Smooth muscle cell (in vitro differentiated cells): ENCODE results near the gene ERMARD. TPM values are rescaled to one million over a fixed set of nuclear protein-coding genes. Genes with fewer than 3 reads are reported as not detected.

Source experiments
- DNase-seq: peaks from one replicate; lab custom pipeline; 2025; ENCODE audit not compliant: unreplicated experiment; lab: John Stamatoyannopoulos, UW
- H2AFZ ChIP-seq: fragments of 200-600 bp; sonication (generic); 2 replicates; pipeline ENCODE4 v1.6.0; 2016; ENCODE audit warnings: antibody characterized with exemption, low read depth, mild to moderate bottlenecking
- H3F3A ChIP-seq: fragments of 200-600 bp; sonication (generic); 2 replicates; pipeline ENCODE4 v1.6.0; 2017; ENCODE audit warnings: antibody characterized with exemption, low read depth
- H3K27ac ChIP-seq: fragments of 200-600 bp; sonication (generic); 2 replicates; pipeline ENCODE4 v1.5.1; 2016; ENCODE audit warnings: low read depth, mild to moderate bottlenecking
- H3K27me3 ChIP-seq: fragments of 200-600 bp; sonication (generic); 2 replicates; pipeline ENCODE4 v1.6.1; 2016; ENCODE audit warnings: low read depth, mild to moderate bottlenecking
- H3K36me3 ChIP-seq: fragments of 200-600 bp; sonication (generic); 2 replicates; pipeline ENCODE4 v1.5.1; 2016; ENCODE audit warnings: low read depth
- H3K4me1 ChIP-seq: fragments of 200-600 bp; sonication (generic); 2 replicates; pipeline ENCODE4 v1.5.1; 2016; ENCODE audit warnings: low read depth
- H3K4me2 ChIP-seq: fragments of 200-600 bp; sonication (generic); 2 replicates; pipeline ENCODE4 v1.6.0; 2016; ENCODE audit warnings: mild to moderate bottlenecking
- H3K4me3 ChIP-seq: fragments of 200-600 bp; sonication (generic); 2 replicates; pipeline ENCODE4 v1.5.1; 2016; ENCODE audit warnings: mild to moderate bottlenecking
- H3K79me2 ChIP-seq: fragments of 200-600 bp; sonication (generic); 2 replicates; pipeline ENCODE4 v1.6.0; 2016; ENCODE audit warnings: low read depth, mild to moderate bottlenecking
- H3K9ac ChIP-seq: fragments of 200-600 bp; sonication (generic); 2 replicates; pipeline ENCODE4 v1.6.0; 2016; ENCODE audit warnings: low read depth
- H3K9me3 ChIP-seq: fragments of 200-600 bp; sonication (generic); replicated peaks from 2 replicates; pipeline ENCODE4 v1.5.1; 2016; ENCODE audit warnings: low read depth
- H4K20me1 ChIP-seq: fragments of 200-600 bp; sonication (generic); 2 replicates; pipeline ENCODE4 v1.6.0; 2016; ENCODE audit warnings: low read depth
- WGBS: methylation state at CpG from one replicate; pipeline ENCODE4 v1.1.7; 2016; ENCODE audit warnings: low lambda C conversion rate; 5-methylcytosine and 5-hydroxymethylcytosine counted together
- polyA plus RNA-seq: library from polyadenylated mRNA; unstranded; fragments of >200 nt; fragmentation: Nextera tagmentation; extraction: Ambion mirVana; gene quantifications from 2 replicates; pipeline ENCODE4 v1.2.1, GENCODE V29; 2016
- total RNA-seq: library from RNA; depleted of rRNA; stranded (reverse); fragments of >200 nt; gene quantifications from 2 replicates; pipeline ENCODE4 v1.2.3, GENCODE V29; 2014
- TF ChIP-seq, protein P1 (sequence below): fragments of 200-600 bp; sonication (generic); IDR thresholded peaks from 2 replicates; pipeline ENCODE4 v1.5.1; 2017; ENCODE audit warnings: borderline replicate concordance, mild to moderate bottlenecking, antibody characterized with exemption; ENCODE audit not compliant: insufficient read depth, poor library complexity, severe bottlenecking

The ERMARD gene
- total and polyA plus RNA-seq, 2 experiments from 2014 or later, result 23.2 to 55.9 TPM

DNA sequence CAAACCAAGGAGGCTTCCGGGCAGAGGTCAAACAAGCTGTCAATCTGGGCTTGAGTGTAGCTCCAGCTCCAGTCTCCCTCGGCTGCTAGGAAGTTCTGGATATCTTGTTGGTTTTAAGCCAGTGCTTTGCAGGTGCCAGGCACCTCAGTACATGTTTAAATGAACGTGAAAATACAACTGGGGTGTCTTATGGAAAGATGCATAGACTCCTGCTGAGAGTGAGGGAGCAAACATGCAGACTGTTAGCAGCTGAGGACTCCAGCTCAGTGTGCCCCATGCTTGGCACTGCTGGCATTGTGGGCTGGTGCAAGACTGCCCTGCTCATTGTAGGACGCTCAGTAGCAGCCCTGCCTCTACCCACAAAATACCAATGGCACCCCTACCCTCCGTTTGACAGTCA, 28.5 kb downstream of the ERMARD start:
- no peak for DNase-seq
- H3K79me2 ChIP-seq, result no peaks in the 10 kb centered on the region
- H3K9me3 ChIP-seq, result no peaks in the 10 kb centered on the region
- no peaks in the 10 kb centered on the region for H4K20me1 ChIP-seq
- H3K4me1 ChIP-seq, result no peaks in the 10 kb centered on the region
- no peaks in the 10 kb centered on the region for H3F3A ChIP-seq
- TF ChIP-seq, protein P1, sequence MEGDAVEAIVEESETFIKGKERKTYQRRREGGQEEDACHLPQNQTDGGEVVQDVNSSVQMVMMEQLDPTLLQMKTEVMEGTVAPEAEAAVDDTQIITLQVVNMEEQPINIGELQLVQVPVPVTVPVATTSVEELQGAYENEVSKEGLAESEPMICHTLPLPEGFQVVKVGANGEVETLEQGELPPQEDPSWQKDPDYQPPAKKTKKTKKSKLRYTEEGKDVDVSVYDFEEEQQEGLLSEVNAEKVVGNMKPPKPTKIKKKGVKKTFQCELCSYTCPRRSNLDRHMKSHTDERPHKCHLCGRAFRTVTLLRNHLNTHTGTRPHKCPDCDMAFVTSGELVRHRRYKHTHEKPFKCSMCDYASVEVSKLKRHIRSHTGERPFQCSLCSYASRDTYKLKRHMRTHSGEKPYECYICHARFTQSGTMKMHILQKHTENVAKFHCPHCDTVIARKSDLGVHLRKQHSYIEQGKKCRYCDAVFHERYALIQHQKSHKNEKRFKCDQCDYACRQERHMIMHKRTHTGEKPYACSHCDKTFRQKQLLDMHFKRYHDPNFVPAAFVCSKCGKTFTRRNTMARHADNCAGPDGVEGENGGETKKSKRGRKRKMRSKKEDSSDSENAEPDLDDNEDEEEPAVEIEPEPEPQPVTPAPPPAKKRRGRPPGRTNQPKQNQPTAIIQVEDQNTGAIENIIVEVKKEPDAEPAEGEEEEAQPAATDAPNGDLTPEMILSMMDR, result no peak
- H3K36me3 ChIP-seq, result no peaks in the 10 kb centered on the region
- no peak overlapping the region for H3K4me3 ChIP-seq
- H3K9ac ChIP-seq, result no peak overlapping the region
- WGBS, result 95% methylated on average over 5 of the region's 5 CpGs
- H2AFZ ChIP-seq, result no peak overlapping the region
- no peak overlapping the region for H3K27ac ChIP-seq
- H3K27me3 ChIP-seq, result no peaks in the 10 kb centered on the region
- H3K4me2 ChIP-seq, result no peak overlapping the region

DNA sequence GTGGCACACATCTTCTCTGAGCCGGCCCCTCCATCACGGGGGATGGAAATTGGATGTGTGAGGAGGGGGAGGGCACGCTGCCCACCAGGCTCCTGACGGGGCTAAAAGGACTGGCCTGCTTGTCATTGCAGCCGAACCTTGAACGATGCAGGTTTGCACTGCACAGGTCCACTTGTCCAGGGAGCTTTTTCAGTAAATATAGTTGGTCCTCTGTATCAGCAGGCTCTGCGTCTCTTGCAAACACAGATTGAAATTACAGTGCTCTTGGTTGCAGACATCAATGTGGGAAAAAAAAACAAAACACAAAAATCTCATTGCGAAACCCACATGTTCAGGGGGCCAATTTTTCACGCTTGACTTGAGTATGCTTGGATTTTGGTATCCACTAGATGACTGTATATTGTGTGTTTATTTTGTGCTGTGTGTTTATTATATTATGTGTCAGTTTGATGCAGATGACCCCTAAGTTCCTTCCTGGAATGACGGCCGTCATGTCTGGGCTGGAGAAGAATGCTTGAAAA, 29.2 kb downstream of the ERMARD start:
- no peaks in the 10 kb centered on the region for H3K79me2 ChIP-seq
- H3K4me2 ChIP-seq, result no peak overlapping the region
- no peak overlapping the region for H3K27ac ChIP-seq
- 96% methylated on average over 11 of the region's 11 CpGs for whole genome bisulfite sequencing
- no peak overlapping the region for H3K4me3 ChIP-seq
- no peaks in the 10 kb centered on the region for H3F3A ChIP-seq
- TF ChIP-seq, protein P1, result no peak
- no peak overlapping the region for H3K9ac ChIP-seq
- H3K4me1 ChIP-seq, result no peaks in the 10 kb centered on the region
- no peaks in the 10 kb centered on the region for H3K36me3 ChIP-seq
- H2AFZ ChIP-seq, result no peak overlapping the region
- no peaks in the 10 kb centered on the region for H3K27me3 ChIP-seq
- no peaks in the 10 kb centered on the region for H3K9me3 ChIP-seq
- no peak for DNase-seq
- H4K20me1 ChIP-seq, result no peaks in the 10 kb centered on the region

DNA sequence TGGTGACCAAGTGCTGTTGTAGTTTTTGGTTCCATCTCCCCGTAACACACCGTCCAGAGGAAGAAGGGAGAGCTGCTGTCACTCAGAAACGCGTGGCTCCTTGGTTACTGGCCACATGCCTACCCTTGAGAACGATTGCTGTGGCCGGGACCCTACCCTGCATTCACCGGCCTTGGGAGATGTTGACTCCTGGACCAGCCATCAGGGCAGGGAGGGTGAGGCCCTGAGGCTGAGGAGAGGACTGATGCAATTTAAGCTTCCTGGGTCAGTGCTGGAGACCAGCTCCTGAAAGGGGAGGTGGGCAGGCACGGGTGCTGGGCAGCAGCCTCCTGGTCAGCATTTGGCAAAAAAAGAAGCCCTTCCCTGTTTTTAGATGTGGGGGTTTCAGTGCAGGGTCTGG, 31.5 kb downstream of the ERMARD start:
- DNase-seq, result no peak
- H3K79me2 ChIP-seq, result no peaks in the 10 kb centered on the region
- H3K4me1 ChIP-seq, result no peaks in the 10 kb centered on the region
- H4K20me1 ChIP-seq, result no peaks in the 10 kb centered on the region
- no peaks in the 10 kb centered on the region for H3K9me3 ChIP-seq
- TF ChIP-seq, protein P1, result no peak
- 94% methylated on average over 8 of the region's 8 CpGs for WGBS
- no peak overlapping the region for H3K9ac ChIP-seq
- no peak overlapping the region for H3K4me2 ChIP-seq
- H2AFZ ChIP-seq, result no peak overlapping the region
- no peaks in the 10 kb centered on the region for H3K36me3 ChIP-seq
- H3F3A ChIP-seq, result no peaks in the 10 kb centered on the region
- no peak overlapping the region for H3K27ac ChIP-seq
- no peak overlapping the region for H3K4me3 ChIP-seq
- no peaks in the 10 kb centered on the region for H3K27me3 ChIP-seq

DNA sequence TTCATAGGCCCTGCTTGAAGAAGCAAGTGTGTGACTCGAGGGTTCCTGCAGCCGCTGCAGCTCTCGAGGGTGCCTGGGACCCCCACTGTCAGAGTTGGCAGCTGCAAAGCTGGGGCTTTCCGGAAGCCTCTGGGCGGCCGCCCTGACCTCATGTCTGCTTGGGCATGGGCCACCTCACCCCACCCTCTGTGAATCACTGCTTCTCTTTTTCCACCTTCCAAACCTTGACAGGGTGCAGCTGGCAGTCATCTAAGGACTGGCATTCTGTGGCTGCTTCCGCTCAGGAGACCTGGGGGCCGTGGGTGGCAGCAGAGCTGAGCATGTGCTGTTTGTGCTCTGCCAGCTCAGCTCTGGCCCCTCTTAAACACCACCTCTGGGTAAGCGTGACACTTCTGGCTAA, 32.0 kb downstream of the ERMARD start:
- TF ChIP-seq, protein P1, result no peak
- Histone ChIP-seq H3K4me3 (no peak overlapping the region), H3K27ac (no peak overlapping the region), H3K4me1 (no peaks in the 10 kb centered on the region), H3K36me3 (no peaks in the 10 kb centered on the region), H3K79me2 (no peaks in the 10 kb centered on the region), H3F3A (no peaks in the 10 kb centered on the region), H3K9me3 (no peaks in the 10 kb centered on the region), H3K9ac (no peak overlapping the region), H3K4me2 (no peak overlapping the region), H3K27me3 (no peaks in the 10 kb centered on the region), H2AFZ (no peak overlapping the region), H4K20me1 (no peaks in the 10 kb centered on the region)
- WGBS, result 92% methylated on average over 9 of the region's 9 CpGs
- DNase-seq, result no peak
